B cell (primary cell): ENCODE measurements around the gene FRMD3. TPM values are rescaled to one million over a fixed set of nuclear protein-coding genes. Genes with fewer than 3 reads are reported as not detected.

Source experiments
- ATAC-seq: fragments of 200-7000 bp; cut with Tn5 transposase; one replicate; pipeline ENCODE4 v1.10.0; 2021; ENCODE audit warnings: low read depth, mild to moderate bottlenecking, moderate number of reproducible peaks, moderate library complexity
- CTCF ChIA-PET: fragments of 350-600 bp; sonication (Branson Sonifier 250); formaldehyde crosslinking; loops from one replicate; lab custom pipeline; 2021; ENCODE audit warnings: antibody characterized with exemption, inconsistent platforms; lab: Charles Lee
- POLR2A ChIA-PET: fragments of 350-600 bp; sonication (Branson Sonifier 250); formaldehyde crosslinking; loops from one replicate; lab custom pipeline; 2021; ENCODE audit warnings: antibody characterized with exemption; lab: Charles Lee
- DNase-seq: peaks from one replicate; pipeline ENCODE4 v3.0.0; 2013
- H2AFZ ChIP-seq: 2 replicates; pipeline ENCODE4 v1.6.1; 2012; ENCODE audit warnings: mild to moderate bottlenecking, low read depth, low read length; ENCODE audit not compliant: insufficient read depth, poor library complexity, severe bottlenecking
- H3K27ac ChIP-seq, 2 donors: 1 replicate in 1 of 2; 2 replicates in 1 of 2; pipeline ENCODE4 v1.5.1; 2012 to 2013; ENCODE audit warnings: low read length in 2 of 2, mild to moderate bottlenecking in 2 of 2, moderate library complexity in 1 of 2
- H3K27me3 ChIP-seq, 4 experiments: fragments of 200-600 bp in 1 of 4; sonication (generic) in 1 of 4; replicated peaks in 1 of 4; 1 replicate in 2 of 4; 2 replicates in 2 of 4; pipeline versions ENCODE4 v1.6.1 to v1.7.0; 2013 to 2016; ENCODE audit warnings: low read length in 3 of 4, mild to moderate bottlenecking in 2 of 4, mixed read lengths in 1 of 4, moderate library complexity in 1 of 4; ENCODE audit not compliant: insufficient read depth in 4 of 4, control insufficient read depth in 3 of 4; ENCODE audit errors: control extremely low read depth in 1 of 4
- H3K36me3 ChIP-seq, 2 experiments: replicated peaks in 1 of 2; 1 replicate in 1 of 2; 2 replicates in 1 of 2; pipeline versions ENCODE4 v1.6.1 to v1.7.1; 2013; ENCODE audit warnings: low read length in 1 of 2; ENCODE audit not compliant: insufficient read depth in 2 of 2, control insufficient read depth in 1 of 2; ENCODE audit errors: control extremely low read depth in 1 of 2, extremely low read depth in 1 of 2
- H3K4me1 ChIP-seq, 2 donors: fragments of 200-600 bp in 1 of 2; sonication (generic) in 1 of 2; 1 replicate in 1 of 2; 2 replicates in 1 of 2; pipeline versions ENCODE4 v1.5.1 to v1.6.1; 2013 to 2017; ENCODE audit warnings: low read length in 2 of 2; ENCODE audit not compliant: control insufficient read depth in 2 of 2, insufficient read depth in 2 of 2
- H3K4me2 ChIP-seq: replicated peaks from 2 replicates; pipeline ENCODE3; 2012; ENCODE audit warnings: mild to moderate bottlenecking, low read depth, low read length; ENCODE audit not compliant: poor library complexity, severe bottlenecking
- H3K4me3 ChIP-seq, 5 experiments: fragments of 200-600 bp in 1 of 5; sonication (generic) in 1 of 5; 1 replicate in 3 of 5; 2 replicates in 2 of 5; pipeline versions ENCODE4 v1.5.1 to v1.7.0; 2011 to 2016; ENCODE audit warnings: low read length in 4 of 5, mild to moderate bottlenecking in 4 of 5, low read depth in 2 of 5, control low read depth in 1 of 5, moderate library complexity in 1 of 5; ENCODE audit not compliant: insufficient read depth in 1 of 5; ENCODE audit errors: control extremely low read depth in 1 of 5, extremely low read depth in 1 of 5
- H3K79me2 ChIP-seq: fragments of 200-600 bp; sonication (generic); one replicate; pipeline ENCODE4 v1.6.0; 2016; ENCODE audit warnings: low read length; ENCODE audit not compliant: control insufficient read depth, insufficient read depth
- H3K9ac ChIP-seq: fragments of 200-600 bp; sonication (generic); 2 replicates; pipeline ENCODE4 v1.6.1; 2017; ENCODE audit warnings: mild to moderate bottlenecking, low read length, moderate library complexity
- H3K9me3 ChIP-seq, 3 donors: one replicate each; pipeline versions ENCODE4 v1.6.1 to v1.7.1; 2013; ENCODE audit warnings: low read length in 2 of 3; ENCODE audit not compliant: control insufficient read depth in 2 of 3, insufficient read depth in 1 of 3; ENCODE audit errors: control extremely low read depth in 1 of 3
- H4K20me1 ChIP-seq: 2 replicates; pipeline ENCODE4 v1.6.0; 2012; ENCODE audit warnings: mild to moderate bottlenecking, low read length; ENCODE audit not compliant: insufficient read depth, control insufficient read depth, poor library complexity, severe bottlenecking
- H3K27ac Mint-ChIP-seq: one replicate; pipeline ENCODE4 v1.8.0; 2021; ENCODE audit warnings: mixed read lengths
- H3K27me3 Mint-ChIP-seq: one replicate; pipeline ENCODE4 v1.8.0; 2021; ENCODE audit warnings: mixed read lengths
- H3K4me1 Mint-ChIP-seq: one replicate; pipeline ENCODE4 v1.8.0; 2021; ENCODE audit warnings: mixed read lengths
- H3K4me3 Mint-ChIP-seq: one replicate; pipeline ENCODE4 v1.8.0; 2021; ENCODE audit warnings: mixed read lengths
- H3K9me3 Mint-ChIP-seq: one replicate; pipeline ENCODE4 v1.8.0; 2022; ENCODE audit warnings: mixed read lengths; ENCODE audit not compliant: insufficient read depth
- EZH2 ChIP-seq: IDR thresholded peaks from 2 replicates; pipeline ENCODE4 v1.6.1; 2012; ENCODE audit warnings: borderline replicate concordance, low read depth, mild to moderate bottlenecking, moderate library complexity, low read length; ENCODE audit not compliant: insufficient read depth, poor library complexity, severe bottlenecking
- WGBS: methylation state at CpG from one replicate; pipeline ENCODE4 v1.1.5; 2013; ENCODE audit warnings: missing lambda C conversion rate; ENCODE audit not compliant: insufficient coverage; 5-methylcytosine and 5-hydroxymethylcytosine counted together
- intact Hi-C: fragments of 100-400 bp; cut with micrococcal nuclease; formaldehyde crosslinking; loops from one replicate; pipeline ENCODE4 v1.10.0; 2022
- polyA plus RNA-seq: library from polyadenylated mRNA; depleted of rRNA; stranded (reverse); fragments of >200 nt; gene quantifications from 2 replicates; pipeline ENCODE4 v1.2.3, GENCODE V29; 2012
- total RNA-seq, 2 donors: library from RNA; stranded (reverse); fragments of 120-200 nt in 1 of 2; gene quantifications; 1 replicate in 1 of 2; 2 replicates in 1 of 2; pipeline versions ENCODE4 v1.2.3 to v1.2.4, GENCODE V29; 2013 to 2022
- TF ChIP-seq, protein P1 (sequence below): fragments of 200-600 bp; IDR thresholded peaks from one replicate; pipeline ENCODE4 v1.8.0; 2022; ENCODE audit warnings: antibody characterized with exemption, mild to moderate bottlenecking

FRMD3 gene
- total and polyA plus RNA-seq, 2 donors (not counting 1 experiment from before 2014, with no cell fraction given): 0.37 to 0.49 TPM

DNA sequence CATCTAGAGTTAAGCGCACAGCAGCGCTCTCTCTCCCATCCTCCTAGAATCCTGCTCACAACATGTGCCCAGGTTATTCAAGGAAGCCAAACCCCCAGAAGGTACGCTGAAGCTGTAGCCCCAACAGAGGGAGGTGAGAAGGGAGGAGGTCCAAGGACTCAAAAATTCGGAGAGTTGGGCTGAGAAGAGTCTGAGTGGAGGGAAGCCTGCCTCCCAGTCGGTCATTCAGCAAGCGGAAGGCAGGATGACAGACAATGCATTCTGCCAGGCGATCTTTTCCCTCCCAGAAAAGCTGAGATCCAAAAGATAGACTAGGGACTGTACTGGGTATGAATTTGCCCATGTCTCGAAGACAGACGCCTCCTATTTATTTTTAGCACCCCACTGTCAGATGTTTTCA is 189.2 kb downstream of the FRMD3 start:
- Mint-ChIP-seq H3K4me1 (no peaks in the 10 kb centered on the region), H3K4me3 (no peak overlapping the region), H3K27ac (no peak overlapping the region), H3K9me3 (no peaks in the 10 kb centered on the region), H3K27me3 (no peaks in the 10 kb centered on the region)
- CTCF ChIA-PET: no interaction called here
- Histone ChIP-seq H3K9ac (no peak overlapping the region), H2AFZ (no peak overlapping the region), H3K9me3 (no peaks in the 10 kb centered on the region), H4K20me1 (no peaks in the 10 kb centered on the region), H3K4me3 (no peak overlapping the region), H3K4me1 (no peaks in the 10 kb centered on the region), H3K79me2 (no peaks in the 10 kb centered on the region), H3K4me2 (no peak overlapping the region), H3K36me3 (no peaks in the 10 kb centered on the region), H3K27ac (no peak overlapping the region), H3K27me3 (no peaks in the 10 kb centered on the region)
- intact Hi-C loops: no loop called here
- ATAC-seq (no peak), DNase-seq (no peak)
- TF ChIP-seq, protein P1, sequence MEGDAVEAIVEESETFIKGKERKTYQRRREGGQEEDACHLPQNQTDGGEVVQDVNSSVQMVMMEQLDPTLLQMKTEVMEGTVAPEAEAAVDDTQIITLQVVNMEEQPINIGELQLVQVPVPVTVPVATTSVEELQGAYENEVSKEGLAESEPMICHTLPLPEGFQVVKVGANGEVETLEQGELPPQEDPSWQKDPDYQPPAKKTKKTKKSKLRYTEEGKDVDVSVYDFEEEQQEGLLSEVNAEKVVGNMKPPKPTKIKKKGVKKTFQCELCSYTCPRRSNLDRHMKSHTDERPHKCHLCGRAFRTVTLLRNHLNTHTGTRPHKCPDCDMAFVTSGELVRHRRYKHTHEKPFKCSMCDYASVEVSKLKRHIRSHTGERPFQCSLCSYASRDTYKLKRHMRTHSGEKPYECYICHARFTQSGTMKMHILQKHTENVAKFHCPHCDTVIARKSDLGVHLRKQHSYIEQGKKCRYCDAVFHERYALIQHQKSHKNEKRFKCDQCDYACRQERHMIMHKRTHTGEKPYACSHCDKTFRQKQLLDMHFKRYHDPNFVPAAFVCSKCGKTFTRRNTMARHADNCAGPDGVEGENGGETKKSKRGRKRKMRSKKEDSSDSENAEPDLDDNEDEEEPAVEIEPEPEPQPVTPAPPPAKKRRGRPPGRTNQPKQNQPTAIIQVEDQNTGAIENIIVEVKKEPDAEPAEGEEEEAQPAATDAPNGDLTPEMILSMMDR: no peak
- no peak for TF ChIP-seq EZH2
- POLR2A ChIA-PET: no interaction called here
- 98% methylated on average over 7 of the region's 9 CpGs for WGBS

DNA sequence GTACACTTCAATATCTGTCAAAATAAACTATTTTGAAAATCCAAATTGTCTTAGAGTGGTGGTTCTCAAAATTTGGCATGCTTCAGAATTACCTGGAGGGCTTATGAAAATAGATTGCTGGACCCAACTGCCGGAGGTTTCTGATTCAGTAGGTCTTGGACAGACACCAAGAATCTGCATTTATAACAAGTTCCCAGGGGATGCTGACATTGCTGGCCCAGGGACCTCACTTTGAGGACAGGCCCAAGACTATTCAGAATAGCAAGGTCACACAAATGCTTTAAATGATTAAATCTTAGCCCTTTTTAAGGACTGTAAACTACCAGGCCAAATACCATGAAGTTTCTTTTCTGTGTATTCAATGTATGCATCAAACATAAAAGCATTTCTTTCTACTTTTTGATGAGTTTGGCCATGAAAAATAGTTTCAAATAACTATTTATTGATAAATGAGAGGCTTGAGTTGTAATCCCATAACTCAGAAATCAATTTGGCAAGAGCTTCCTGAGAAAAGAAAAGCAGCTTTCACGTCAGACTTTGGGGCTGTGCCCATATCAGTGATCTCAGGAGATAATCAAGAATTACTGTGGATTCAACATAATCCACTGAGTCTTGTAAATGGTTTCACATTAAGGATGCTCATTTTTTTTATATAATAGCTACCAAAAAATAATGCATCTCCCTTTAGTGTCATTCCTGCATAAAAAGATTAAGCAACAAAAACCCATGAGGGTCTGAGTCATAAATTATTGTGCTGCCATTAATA is 191.4 kb downstream of the FRMD3 start:
- CTCF ChIA-PET: no interaction called here
- DNase-seq: no peak
- Histone ChIP-seq H4K20me1 (no peaks in the 10 kb centered on the region), H3K4me2 (no peak overlapping the region), H3K9me3 (no peaks in the 10 kb centered on the region), H3K79me2 (no peaks in the 10 kb centered on the region), H3K4me3 (no peak overlapping the region), H3K4me1 (no peaks in the 10 kb centered on the region), H3K9ac (no peak overlapping the region), H2AFZ (no peak overlapping the region), H3K27me3 (no peaks in the 10 kb centered on the region), H3K36me3 (no peaks in the 10 kb centered on the region), H3K27ac (no peak overlapping the region)
- no peak for ATAC-seq
- H3K4me3 Mint-ChIP-seq: no peak overlapping the region
- TF ChIP-seq, protein P1: no peak
- no peak for TF ChIP-seq EZH2
- H3K27ac Mint-ChIP-seq: no peak overlapping the region
- intact Hi-C loops: no loop called here
- no peaks in the 10 kb centered on the region for H3K27me3 Mint-ChIP-seq
- POLR2A ChIA-PET: no interaction called here
- 90% methylated on average over 1 of the region's 2 CpGs for WGBS
- no peaks in the 10 kb centered on the region for H3K4me1 Mint-ChIP-seq
- no peaks in the 10 kb centered on the region for H3K9me3 Mint-ChIP-seq
